Measurements from ENCODE around the gene MAP4K3. TPM values are rescaled to one million over a fixed set of nuclear protein-coding genes. Genes with fewer than 3 reads are reported as not detected.

MAP4K3 gene
- total RNA-seq, 1 experiment from 2014 or later, result 26.6 TPM

Other genes starting within 250 kb of the MAP4K3 start
- not detected for gene CDKL4, start 193.3 kb downstream of the MAP4K3 start, total RNA-seq (2021; ENCODE audit: unreplicated experiment)
- not detected for gene TMEM178A, start 228.6 kb upstream of the MAP4K3 start, total RNA-seq (2021; ENCODE audit: unreplicated experiment)

Data from Panc1 (cell line).